IMR-90 (cell line): ENCODE data around the gene SEPSECS. TPM values are rescaled to one million over a fixed set of nuclear protein-coding genes. Genes with fewer than 3 reads are reported as not detected.

Experiments
- ATAC-seq: fragments of 200-7000 bp; cut with Tn5 transposase; 2 replicates; pipeline ENCODE4 v1.9.1; 2020; ENCODE audit warnings: low read depth, mild to moderate bottlenecking, moderate library complexity
- BruUV-seq: library from RNA; stranded (reverse); fragments of 400-500 nt; replicated peaks from 2 replicates; lab custom pipeline; 2021; lab: Mats Ljungman, UMichigan
- CTCF ChIA-PET: fragments of 300-600 bp; formaldehyde crosslinking; extraction: SDS; loops from one replicate; lab custom pipeline; 2021; ENCODE audit warnings: antibody characterized with exemption; lab: Yijun Ruan, JAX
- POLR2A ChIA-PET: fragments of 300-600 bp; sonication (Branson Sonifier 250); formaldehyde crosslinking; loops from one replicate; lab custom pipeline; 2022; ENCODE audit warnings: antibody characterized with exemption; ENCODE audit not compliant: unreplicated experiment; lab: Charles Lee
- DNase-seq: peaks from one replicate; pipeline ENCODE4 v3.0.0; 2013
- H2AFZ ChIP-seq: replicated peaks from 2 replicates; pipeline ENCODE3; 2013; ENCODE audit warnings: low read length, mild to moderate bottlenecking; ENCODE audit not compliant: poor library complexity
- H2AK5ac ChIP-seq: 2 replicates; pipeline ENCODE4 v1.6.1; 2013; ENCODE audit warnings: low read depth, low read length, inconsistent platforms
- H2AK9ac ChIP-seq: replicated peaks from 2 replicates; pipeline ENCODE3; 2013; ENCODE audit warnings: mild to moderate bottlenecking, low read depth, low read length, moderate library complexity; ENCODE audit not compliant: poor library complexity
- H2BK120ac ChIP-seq: 2 replicates; pipeline ENCODE4 v1.6.1; 2013; ENCODE audit warnings: low read depth, low read length, inconsistent platforms
- H2BK15ac ChIP-seq: 3 replicates; pipeline ENCODE4 v1.6.1; 2013; ENCODE audit warnings: low read depth, low read length, inconsistent platforms
- H2BK20ac ChIP-seq: 2 replicates; pipeline ENCODE4 v1.6.1; 2013; ENCODE audit warnings: low read depth, mild to moderate bottlenecking, inconsistent platforms, low read length, moderate library complexity
- H2BK5ac ChIP-seq: 2 replicates; pipeline ENCODE4 v1.6.1; 2013; ENCODE audit warnings: mild to moderate bottlenecking, low read depth, low read length, inconsistent platforms; ENCODE audit not compliant: poor library complexity, severe bottlenecking
- H3K14ac ChIP-seq: replicated peaks from 2 replicates; pipeline ENCODE4 v1.6.1; 2013; ENCODE audit warnings: low read depth, low read length, inconsistent platforms
- H3K18ac ChIP-seq: 2 replicates; pipeline ENCODE4 v1.6.1; 2013; ENCODE audit warnings: low read depth, low read length, control low read depth
- H3K23ac ChIP-seq: 2 replicates; pipeline ENCODE4 v1.6.1; 2013; ENCODE audit warnings: low read depth, low read length, inconsistent platforms
- H3K27ac ChIP-seq: 2 replicates; pipeline ENCODE4 v1.5.1; 2013; ENCODE audit warnings: mild to moderate bottlenecking, control low read depth, low read length; ENCODE audit not compliant: insufficient read depth
- H3K27me3 ChIP-seq: 2 replicates; pipeline ENCODE4 v1.6.1; 2013; ENCODE audit warnings: low read length; ENCODE audit not compliant: control insufficient read depth, insufficient read depth
- H3K36me3 ChIP-seq: 2 replicates; pipeline ENCODE4 v1.6.1; 2013; ENCODE audit warnings: low read length, mixed read lengths; ENCODE audit not compliant: control insufficient read depth, insufficient read depth
- H3K4ac ChIP-seq: 2 replicates; pipeline ENCODE4 v1.6.1; 2013; ENCODE audit warnings: low read depth, low read length, inconsistent platforms
- H3K4me1 ChIP-seq: 2 replicates; pipeline ENCODE4 v1.6.1; 2013; ENCODE audit warnings: low read length, mixed read lengths; ENCODE audit not compliant: control insufficient read depth, insufficient read depth
- H3K4me2 ChIP-seq: 2 replicates; pipeline ENCODE4 v1.6.1; 2013; ENCODE audit warnings: low read depth, mild to moderate bottlenecking, control low read depth, low read length, moderate library complexity
- H3K4me3 ChIP-seq: 2 replicates; pipeline ENCODE4 v1.5.1; 2013; ENCODE audit warnings: low read depth, mild to moderate bottlenecking, control low read depth, low read length, moderate library complexity; ENCODE audit not compliant: insufficient read depth
- H3K56ac ChIP-seq: 2 replicates; pipeline ENCODE4 v1.6.1; 2013; ENCODE audit warnings: low read length, inconsistent platforms; ENCODE audit not compliant: insufficient read depth; ENCODE audit errors: extremely low read depth
- H3K79me1 ChIP-seq, 2 experiments: 2 replicates each; pipeline ENCODE4 v1.6.1; 2013; ENCODE audit warnings: low read length in 2 of 2, inconsistent platforms in 1 of 2, low read depth in 1 of 2
- H3K9ac ChIP-seq: 2 replicates; pipeline ENCODE4 v1.6.1; 2013; ENCODE audit warnings: low read depth, low read length, control low read depth
- H3K9me1 ChIP-seq: 2 replicates; pipeline ENCODE4 v1.6.1; 2013; ENCODE audit warnings: low read length, inconsistent platforms; ENCODE audit not compliant: insufficient read depth
- H3K9me3 ChIP-seq: 2 replicates; pipeline ENCODE4 v1.6.1; 2013; ENCODE audit warnings: low read length; ENCODE audit not compliant: control insufficient read depth, insufficient read depth
- H4K20me1 ChIP-seq: 2 replicates; pipeline ENCODE4 v1.6.1; 2013; ENCODE audit warnings: low read length, inconsistent platforms; ENCODE audit not compliant: insufficient read depth
- H4K5ac ChIP-seq: 2 replicates; pipeline ENCODE4 v1.6.1; 2013; ENCODE audit warnings: mild to moderate bottlenecking, low read depth, low read length, control low read depth
- H4K8ac ChIP-seq, 2 experiments: 2 replicates each; pipeline ENCODE4 v1.6.1; 2013; ENCODE audit warnings: low read depth in 2 of 2, low read length in 2 of 2, control low read depth in 1 of 2, inconsistent platforms in 1 of 2
- H4K91ac ChIP-seq: 2 replicates; pipeline ENCODE4 v1.6.1; 2013; ENCODE audit warnings: low read depth, low read length, inconsistent platforms; ENCODE audit not compliant: insufficient read depth
- CEBPB ChIP-seq: IDR thresholded peaks from 2 replicates; pipeline ENCODE4 v1.6.1; 2012; ENCODE audit warnings: low read depth, low read length, improper control_type of control experiment
- ELK1 ChIP-seq: fragments of 150-350 bp; IDR thresholded peaks from 2 replicates; pipeline ENCODE4 v1.6.1; 2016; ENCODE audit warnings: low read depth, mild to moderate bottlenecking, low read length, moderate library complexity, borderline replicate concordance
- MAFK ChIP-seq: IDR thresholded peaks from 2 replicates; pipeline ENCODE4 v1.6.1; 2012; ENCODE audit warnings: low read depth, low read length, improper control_type of control experiment
- MAZ ChIP-seq: IDR thresholded peaks from 2 replicates; pipeline ENCODE4 v1.6.1; 2012; ENCODE audit warnings: low read depth, mild to moderate bottlenecking, low read length, improper control_type of control experiment, moderate library complexity, borderline replicate concordance
- MXI1 ChIP-seq: IDR thresholded peaks from 2 replicates; pipeline ENCODE4 v1.6.1; 2012; ENCODE audit warnings: low read depth, mild to moderate bottlenecking, low read length, moderate library complexity, borderline replicate concordance
- RAD21 ChIP-seq: IDR thresholded peaks from 2 replicates; pipeline ENCODE4 v1.6.1; 2012; ENCODE audit warnings: low read length, improper control_type of control experiment
- RCOR1 ChIP-seq: IDR thresholded peaks from 2 replicates; pipeline ENCODE4 v1.6.1; 2012; ENCODE audit warnings: mild to moderate bottlenecking, low read length, improper control_type of control experiment; ENCODE audit not compliant: insufficient replicate concordance
- SMC3 ChIP-seq: fragments of 150-350 bp; IDR thresholded peaks from 2 replicates; pipeline ENCODE4 v1.6.1; 2016; ENCODE audit warnings: low read depth, mild to moderate bottlenecking, antibody characterized with exemption, low read length, moderate library complexity
- USF2 ChIP-seq: fragments of 150-350 bp; IDR thresholded peaks from 2 replicates; pipeline ENCODE4 v1.6.1; 2017; ENCODE audit warnings: mild to moderate bottlenecking, antibody characterized with exemption, low read length, low read depth
- WGBS, 2 experiments: methylation state at CpG; one replicate each; pipeline versions ENCODE4 v1.1.5 to v1.1.7; 2013; ENCODE audit warnings: missing lambda C conversion rate in 2 of 2; ENCODE audit not compliant: insufficient read length in 1 of 2; ENCODE audit errors: extremely low coverage in 2 of 2; 5-methylcytosine and 5-hydroxymethylcytosine counted together
- dilution Hi-C: fragments of 300-500 bp; cut with HindIII; formaldehyde crosslinking; loops from one replicate; pipeline ENCODE4 v1.14.3; 2018; ENCODE audit warnings: low sequenced_read_pairs; ENCODE audit not compliant: unreplicated experiment
- in situ Hi-C: fragments of 300-500 bp; cut with MboI; formaldehyde crosslinking; loops from 3 replicates; pipeline ENCODE4 v1.14.3; 2019; ENCODE audit warnings: low sequenced_read_pairs, inconsistent platforms, mixed read lengths
- intact Hi-C: fragments of 100-400 bp; cut with micrococcal nuclease; formaldehyde crosslinking; loops from 2 replicates; pipeline ENCODE4 v1.10.0; 2022
- polyA plus RNA-seq, 3 experiments: library from polyadenylated mRNA; depleted of rRNA; stranded (reverse); fragments of >200 nt; gene quantifications; 2 replicates each; pipeline ENCODE4 v1.2.3, GENCODE V29; 2012; ENCODE audit warnings: low replicate concordance in 1 of 3
- total RNA-seq: library from RNA; depleted of rRNA; stranded (reverse); fragments of >200 nt; gene quantifications from 2 replicates; pipeline ENCODE4 v1.2.3, GENCODE V29; 2012

SEPSECS gene
- total and polyA plus RNA-seq, 2 of the 4 experiments (the other 2 are of a cell fraction) = 1.7 to 5.0 TPM

- no CpG with 5 or more reads among the region's 2 CpGs for WGBS, 2 experiments
- BruUV-seq = no TSS peak
These were observed 38.5 kb upstream of the SEPSECS start for GRCh38 chr4:25198713-25199112.

More at GRCh38 chr4:25198713-25199112, 38.5 kb upstream of the SEPSECS start:
- Histone ChIP-seq H3K18ac (no peak overlapping the region), H4K8ac (no peak overlapping the region), H3K56ac (no peak overlapping the region), H2AK5ac (no peak overlapping the region), H4K5ac (no peak overlapping the region), H4K91ac (no peak overlapping the region), H2BK20ac (no peak overlapping the region), H4K20me1 (no peaks in the 10 kb centered on the region), H2BK5ac (no peak overlapping the region), H3K9me1 (no peaks in the 10 kb centered on the region), H2AK9ac (no peak overlapping the region), H3K9me3 (no peaks in the 10 kb centered on the region), H3K36me3 (no peaks in the 10 kb centered on the region), H3K4me1 (no peaks in the 10 kb centered on the region), H3K14ac (no peak overlapping the region), H2BK120ac (no peak overlapping the region), H3K27ac (no peak overlapping the region), H2BK15ac (no peak overlapping the region), H3K79me1 (no peaks in the 10 kb centered on the region), H3K4ac (no peak overlapping the region), H3K23ac (no peak overlapping the region), H3K4me3 (no peak overlapping the region), H3K4me2 (no peak overlapping the region), H2AFZ (no peak overlapping the region), H3K27me3 (no peaks in the 10 kb centered on the region; the same call in 1 of the 2 replicates), H3K9ac (no peak overlapping the region)
- TF ChIP-seq SMC3 (no peak), RCOR1 (no peak), MAZ (no peak), MAFK (no peak), CEBPB (no peak), ELK1 (no peak), USF2 (no peak), RAD21 (no peak), MXI1 (no peak)
- intact Hi-C loops = no loop called here
- ATAC-seq (no peak), DNase-seq (no peak)
- in situ Hi-C loops = no loop called here
- dilution Hi-C loops = no loop called here
- ChIA-PET POLR2A (no interaction called here), CTCF (no interaction called here)
